Measurements from ENCODE around the gene MCM10. TPM values are rescaled to one million over a fixed set of nuclear protein-coding genes. Genes with fewer than 3 reads are reported as not detected.

Gene MCM10
- total and polyA plus RNA-seq, 2 donors (not counting 3 experiments of a cell fraction or from before 2014, with no cell fraction given) = 3.3 to 31.6 TPM

GRCh38 chr10:13113544-13113943, 47.8 kb upstream of the MCM10 start:
- H3K27ac ChIP-seq (ENCODE audit: insufficient read depth, low read depth, low read length) = no peak overlapping the region
- H3K4me1 ChIP-seq (ENCODE audit: control insufficient read depth, extremely low read depth, insufficient read depth, low read length) = no peaks in the 10 kb centered on the region
- FAIRE-seq = no peak
- no peak for DNase-seq (ENCODE audit: low read depth, low spot score)
- ChIA-PET CTCF (no interaction called here), POLR2A (no interaction called here)
- no peak overlapping the region for H3K4me3 ChIP-seq (replicated peaks in 1 of 3; ENCODE audit: insufficient read depth in 1 of 3, low read depth in 1 of 3, low read length in 3 of 3)
- no peak overlapping the region for H2AFZ ChIP-seq (ENCODE audit: low read depth, low read length)
- H3K27me3 ChIP-seq (ENCODE audit: control insufficient read depth in 2 of 2, insufficient read depth in 2 of 2, low read length in 2 of 2) = no peaks in the 10 kb centered on the region
- dilution Hi-C loops (cut with MboI; ENCODE audit: extremely low pct_ligation_motif_present, low sequenced_read_pairs) = no loop called here
- H3K9ac ChIP-seq (replicated peaks; ENCODE audit: extremely low read depth, insufficient read depth, low read length) = no peak overlapping the region
- no peak overlapping the region for H3K4me2 ChIP-seq (ENCODE audit: insufficient read depth, low read length)
- intact Hi-C loops (cut with micrococcal nuclease) = no loop called here
- H3K36me3 ChIP-seq (ENCODE audit: control insufficient read depth in 2 of 2, extremely low read depth in 1 of 2, insufficient read depth in 2 of 2, low read length in 2 of 2) = peaks cover 18 to 32% of the 10 kb centered on the region in 2 experiments
- H3K79me2 ChIP-seq (ENCODE audit: control insufficient read depth, insufficient read depth, low read length) = no peaks in the 10 kb centered on the region
- no TSS peak for BruUV-seq (replicated peaks)
- TF ChIP-seq POLR2AphosphoS5 (IDR thresholded peaks at IDR 0.05; ENCODE audit: insufficient read depth, low read depth, low read length) (no peak), MAX (IDR thresholded peaks at IDR 0.05; ENCODE audit: insufficient read depth, insufficient read length) (no peak), MYC (IDR thresholded peaks at IDR 0.05; ENCODE audit: low read depth, low read length) (no peak), FOS (IDR thresholded peaks at IDR 0.05; ENCODE audit: borderline replicate concordance, insufficient read depth, low read length) (no peak), GATA2 (IDR thresholded peaks at IDR 0.05; ENCODE audit: insufficient read depth, insufficient read length, low read depth, low read length) (no peak), JUN (IDR thresholded peaks at IDR 0.05; ENCODE audit: borderline replicate concordance, insufficient read depth, insufficient read length, low read depth) (no peak), POLR2A (IDR thresholded peaks at IDR 0.05; ENCODE audit: low read depth, low read length) (no peak), EZH2 (IDR thresholded peaks at IDR 0.05; ENCODE audit: borderline replicate concordance, low read depth, low read length, severe bottlenecking) (no peak), CTCF (IDR thresholded peaks at IDR 0.05; ENCODE audit: extremely low read depth in 1 of 2, insufficient read depth in 1 of 2, low read depth in 1 of 2, low read length in 2 of 2) (no peak)
- H3K9me3 ChIP-seq (replicated peaks; ENCODE audit: control insufficient read depth, insufficient read depth, low read length) = no peaks in the 10 kb centered on the region
- H3K9me1 ChIP-seq (replicated peaks; ENCODE audit: control insufficient read depth, extremely low read depth, insufficient read depth, low read length) = no peaks in the 10 kb centered on the region
- no peaks in the 10 kb centered on the region for H4K20me1 ChIP-seq (replicated peaks; ENCODE audit: control insufficient read depth, extremely low read depth, insufficient read depth, low read length)

Measured in endothelial cell of umbilical vein (primary cell).